ENCODE data around the gene MAST2. TPM values are rescaled to one million over a fixed set of nuclear protein-coding genes. Genes with fewer than 3 reads are reported as not detected.

The MAST2 gene
- total RNA-seq, 1 donor from 2014 or later: 27.6 TPM

- no peak for TF ChIP-seq CTCF (IDR thresholded peaks at IDR 0.05; ENCODE audit: unreplicated experiment)
- Mint-ChIP-seq H3K4me1 (ENCODE audit: unreplicated experiment) (peaks cover 3% of the 10 kb centered on the region), H3K27me3 (ENCODE audit: unreplicated experiment) (no peaks in the 10 kb centered on the region), H3K27ac (ENCODE audit: unreplicated experiment) (no peak overlapping the region), H3K36me3 (ENCODE audit: low read depth, unreplicated experiment) (peaks cover 22% of the 10 kb centered on the region), H3K4me3 (ENCODE audit: unreplicated experiment) (no peak overlapping the region), H3K9me3 (ENCODE audit: unreplicated experiment) (no peaks in the 10 kb centered on the region)
- DNase-seq (ENCODE audit: low spot score): no peak
Observed at GRCh38 chr1:45968941-45969666, 165.7 kb downstream of the MAST2 start.

GRCh38 chr1:45969866-45970265, 166.5 kb downstream of the MAST2 start:
- H3K36me3 Mint-ChIP-seq (ENCODE audit: low read depth, unreplicated experiment): peaks cover 16% of the 10 kb centered on the region
- DNase-seq (ENCODE audit: low spot score): no peak
- no peaks in the 10 kb centered on the region for H3K9me3 Mint-ChIP-seq (ENCODE audit: unreplicated experiment)
- H3K4me3 Mint-ChIP-seq (ENCODE audit: unreplicated experiment): no peak overlapping the region
- no peak for TF ChIP-seq CTCF (IDR thresholded peaks at IDR 0.05; ENCODE audit: unreplicated experiment)
- no peaks in the 10 kb centered on the region for H3K4me1 Mint-ChIP-seq (ENCODE audit: unreplicated experiment)
- no peaks in the 10 kb centered on the region for H3K27me3 Mint-ChIP-seq (ENCODE audit: unreplicated experiment)
- H3K27ac Mint-ChIP-seq (ENCODE audit: unreplicated experiment): no peak overlapping the region

GRCh38 chr1:45971335-45971734, 167.9 kb downstream of the MAST2 start:
- Mint-ChIP-seq H3K27ac (ENCODE audit: unreplicated experiment) (no peak overlapping the region), H3K4me1 (ENCODE audit: unreplicated experiment) (no peaks in the 10 kb centered on the region), H3K4me3 (ENCODE audit: unreplicated experiment) (peak overlapping the region; percentile 63), H3K36me3 (ENCODE audit: low read depth, unreplicated experiment) (peaks cover 14% of the 10 kb centered on the region), H3K9me3 (ENCODE audit: unreplicated experiment) (no peaks in the 10 kb centered on the region), H3K27me3 (ENCODE audit: unreplicated experiment) (no peaks in the 10 kb centered on the region)
- no peak for TF ChIP-seq CTCF (IDR thresholded peaks at IDR 0.05; ENCODE audit: unreplicated experiment)
- no peak for DNase-seq (ENCODE audit: low spot score)

GRCh38 chr1:45971922-45972531, 168.6 kb downstream of the MAST2 start:
- no peak overlapping the region for H3K27ac Mint-ChIP-seq (ENCODE audit: unreplicated experiment)
- no peak for DNase-seq (ENCODE audit: low spot score)
- peaks cover 14% of the 10 kb centered on the region for H3K36me3 Mint-ChIP-seq (ENCODE audit: low read depth, unreplicated experiment)
- H3K4me1 Mint-ChIP-seq (ENCODE audit: unreplicated experiment): no peaks in the 10 kb centered on the region
- no peak overlapping the region for H3K4me3 Mint-ChIP-seq (ENCODE audit: unreplicated experiment)
- H3K9me3 Mint-ChIP-seq (ENCODE audit: unreplicated experiment): no peaks in the 10 kb centered on the region
- H3K27me3 Mint-ChIP-seq (ENCODE audit: unreplicated experiment): no peaks in the 10 kb centered on the region
- TF ChIP-seq CTCF (IDR thresholded peaks at IDR 0.05; ENCODE audit: unreplicated experiment): no peak

GRCh38 chr1:45972621-45973020, 169.2 kb downstream of the MAST2 start:
- no peak for DNase-seq (ENCODE audit: low spot score)
- Mint-ChIP-seq H3K27ac (ENCODE audit: unreplicated experiment) (no peak overlapping the region), H3K9me3 (ENCODE audit: unreplicated experiment) (no peaks in the 10 kb centered on the region), H3K36me3 (ENCODE audit: low read depth, unreplicated experiment) (peaks cover 14% of the 10 kb centered on the region), H3K4me3 (ENCODE audit: unreplicated experiment) (no peak overlapping the region), H3K27me3 (ENCODE audit: unreplicated experiment) (no peaks in the 10 kb centered on the region), H3K4me1 (ENCODE audit: unreplicated experiment) (no peaks in the 10 kb centered on the region)
- TF ChIP-seq CTCF (IDR thresholded peaks at IDR 0.05; ENCODE audit: unreplicated experiment): no peak
